Transverse colon (tissue), 4 donors: Measurements from ENCODE around the gene XAGE5. TPM values are rescaled to one million over a fixed set of nuclear protein-coding genes. Genes with fewer than 3 reads are reported as not detected.
"Not testable (repeated sequence)": the region's sequence is repeated elsewhere in the genome, so short reads cannot be mapped to it uniquely, and the experiment has no call there.

ENCODE experiments used
- DNase-seq: peaks from one replicate; pipeline ENCODE4 v3.0.0-alpha.2; 2019
- H3K27ac ChIP-seq, 4 donors: fragments of 200-600 bp; sonication (generic); 2 replicates each; pipeline ENCODE4 v1.5.1; 2016 to 2018; ENCODE audit warnings: inconsistent platforms in 4 of 4
- H3K27me3 ChIP-seq: fragments of 200-600 bp; sonication (generic); 2 replicates; pipeline ENCODE4 v1.5.1; 2017; ENCODE audit warnings: inconsistent platforms
- H3K36me3 ChIP-seq, 4 donors: fragments of 200-600 bp; sonication (generic); 2 replicates each; pipeline ENCODE4 v1.5.1; 2017 to 2019; ENCODE audit warnings: inconsistent platforms in 4 of 4
- H3K4me1 ChIP-seq, 4 donors: fragments of 200-600 bp; sonication (generic); 2 replicates each; pipeline ENCODE4 v1.5.1; 2017 to 2020; ENCODE audit warnings: inconsistent platforms in 4 of 4
- H3K4me3 ChIP-seq, 4 donors: fragments of 200-600 bp; sonication (generic); 1 replicate in 1 of 4; 2 replicates in 3 of 4; pipeline versions ENCODE4 v1.5.1 to v1.6.1; 2017 to 2019; ENCODE audit warnings: inconsistent platforms in 4 of 4
- H3K9me3 ChIP-seq, 2 donors: fragments of 200-600 bp; sonication (generic); 2 replicates each; pipeline ENCODE4 v1.5.1; 2017 to 2019; ENCODE audit warnings: inconsistent platforms in 2 of 2
- CTCF ChIP-seq, 5 experiments: fragments of 200-600 bp in 3 of 5; fragments of 450-650 bp in 2 of 5; sonication (generic) in 3 of 5; IDR thresholded peaks; 1 replicate in 2 of 5; 2 replicates in 3 of 5; pipeline ENCODE4 v1.5.1; 2016 to 2017; ENCODE audit warnings: antibody characterized with exemption in 5 of 5, inconsistent platforms in 3 of 5, mild to moderate bottlenecking in 2 of 5, moderate library complexity in 1 of 5
- EP300 ChIP-seq: sonication (generic); formaldehyde crosslinking; IDR thresholded peaks from one replicate; pipeline ENCODE4 v1.6.1; 2017; ENCODE audit warnings: antibody characterized with exemption, low read depth
- POLR2A ChIP-seq: fragments of 450-650 bp; IDR thresholded peaks from one replicate; pipeline ENCODE4 v1.6.1; 2016; ENCODE audit warnings: antibody characterized with exemption, mild to moderate bottlenecking, moderate library complexity
- POLR2AphosphoS5 ChIP-seq, 3 donors: sonication (generic); formaldehyde crosslinking; IDR thresholded peaks; one replicate each; pipeline ENCODE4 v1.6.1; 2016; ENCODE audit warnings: antibody characterized with exemption in 3 of 3
- WGBS, 2 donors: methylation state at CpG; one replicate each; pipeline ENCODE4 v1.1.5; 2018; ENCODE audit warnings: low coverage in 1 of 2; 5-methylcytosine and 5-hydroxymethylcytosine counted together
- in situ Hi-C, 4 donors: fragments of 200-750 bp; cut with MboI; loops; one replicate each; pipeline versions ENCODE4 v1.15.0 to v1.15.1; 2017; ENCODE audit warnings: low sequenced_read_pairs in 3 of 4, low pct_ligation_motif_present in 1 of 4, low pct_unique_long_range_greater_than_20kb in 1 of 4
- intact Hi-C: fragments of 100-400 bp; cut with DNase I; formaldehyde crosslinking; loops from one replicate; pipeline ENCODE4 v1.15.1; 2023; ENCODE audit warnings: low total_unique reads
- small RNA-seq, 4 donors: library from RNA; depleted of rRNA; stranded (forward); fragments of <200 nt; gene quantifications; one replicate each; pipeline ENCODE3, GENCODE V24; 2016
- total RNA-seq, 4 donors: library from RNA; depleted of rRNA; stranded (reverse); fragments of >200 nt; gene quantifications; one replicate each; pipeline ENCODE4 v1.1.0, GENCODE V29; 2016

XAGE5 gene
- total RNA-seq, 4 donors from 2014 or later: not detected

GRCh38 chrX:52852110-52852860 is 41.2 kb downstream of the XAGE5 start:
- H3K4me3 ChIP-seq: no peak overlapping the region
- 83% methylated on average over 9 of the region's 9 CpGs; no CpG with 5 or more reads in 1 of the 2 donors for WGBS, 2 donors
- no peak for TF ChIP-seq POLR2AphosphoS5 (IDR thresholded peaks at IDR 0.05)
- no peak for TF ChIP-seq CTCF (IDR thresholded peaks at IDR 0.05)
- TF ChIP-seq EP300: no peak
- TF ChIP-seq POLR2A: no peak
- no peaks in the 10 kb centered on the region for H3K36me3 ChIP-seq
- in situ Hi-C loops: no loop called here
- no peak overlapping the region for H3K27ac ChIP-seq
- no peaks in the 10 kb centered on the region for H3K27me3 ChIP-seq
- H3K4me1 ChIP-seq: no peaks in the 10 kb centered on the region
- intact Hi-C loops: no loop called here
- DNase-seq: no peak
- no peaks in the 10 kb centered on the region for H3K9me3 ChIP-seq

- H3K9me3 ChIP-seq, in situ Hi-C loops, DNase-seq, H3K27ac ChIP-seq, H3K4me3 ChIP-seq, intact Hi-C loops, H3K36me3 ChIP-seq, H3K27me3 ChIP-seq, H3K4me1 ChIP-seq: not testable (repeated sequence)
- WGBS, 2 donors: 49 to 53% methylated on average over 2 to 4 of the region's 4 CpGs
Observed at GRCh38 chrX:52856991-52857525, 46.0 kb downstream of the XAGE5 start.

GRCh38 chrX:52865343-52865998 is 54.4 kb downstream of the XAGE5 start:
- TF ChIP-seq CTCF (IDR thresholded peaks at IDR 0.05): no peak
- TF ChIP-seq POLR2AphosphoS5 (IDR thresholded peaks at IDR 0.05): no peak
- no peak for TF ChIP-seq EP300
- no peak for TF ChIP-seq POLR2A
- H3K4me1 ChIP-seq: no peaks in the 10 kb centered on the region
- in situ Hi-C loops: no loop called here
- no peak overlapping the region for H3K4me3 ChIP-seq
- no peaks in the 10 kb centered on the region for H3K9me3 ChIP-seq
- 36 to 48% methylated on average over 4 to 6 of the region's 6 CpGs for WGBS, 2 donors
- H3K36me3 ChIP-seq: no peaks in the 10 kb centered on the region
- intact Hi-C loops: no loop called here
- no peak for DNase-seq
- no peak overlapping the region for H3K27ac ChIP-seq
- no peaks in the 10 kb centered on the region for H3K27me3 ChIP-seq

Small RNA genes within 50 kb of the gene (small RNA-seq; reads per million reads assigned to genes)
- gene AC244505.6 (0 reads per million in 4 donors), gene AC244505.7 (0 reads per million in 4 donors)

Other genes with a start within 250 kb of the XAGE5 start
- gene SSX7, start 156.4 kb upstream of the XAGE5 start, total RNA-seq: not detected
- gene SSX2, start 104.1 kb upstream of the XAGE5 start, total RNA-seq: not detected
- not detected for gene SSX2B, start 60.0 kb upstream of the XAGE5 start, total RNA-seq
- gene SPANXN5, start 13.9 kb upstream of the XAGE5 start, total RNA-seq: not detected
- gene XAGE3, start 56.8 kb downstream of the XAGE5 start, total RNA-seq: not detected
- 10 to 100 TPM; 24.7 to 63.6 (median 31.8) TPM for gene FAM156B, start 86.0 kb downstream of the XAGE5 start, total RNA-seq
- 100 to 1,000 TPM in 1 of 4 donors, 10 to 100 TPM in 3; 12.6 to 246 (median 29.3) TPM for gene FAM156A, start 147.2 kb downstream of the XAGE5 start, total RNA-seq
- 1 to 10 TPM in 2 of 4 donors, under 1 TPM in 2; 0.27 to 5.2 (median 1.1) TPM for gene GPR173, start 237.5 kb downstream of the XAGE5 start, total RNA-seq